Central memory CD8-positive, alpha-beta T cell (primary cell): ENCODE measurements around the gene SGPP2.

Source experiments
- ATAC-seq: fragments of 150-1000 bp; cut with Tn5 transposase; replicated peaks from 2 replicates; pipeline ENCODE4 v1.10.0; 2022; ENCODE audit warnings: mild to moderate bottlenecking, moderate FRiP score, moderate number of reproducible peaks; ENCODE audit not compliant: poor library complexity, severe bottlenecking; ENCODE audit errors: extremely low read depth
- DNase-seq, 2 donors: peaks; one replicate each; pipeline ENCODE4 v3.0.0; 2021; ENCODE audit warnings: low spot score in 2 of 2
- H3K27ac Mint-ChIP-seq: one replicate; pipeline ENCODE4 v1.8.0; 2022; ENCODE audit warnings: low read depth, mild to moderate bottlenecking, moderate library complexity, mixed read lengths
- H3K27me3 Mint-ChIP-seq: one replicate; pipeline ENCODE4 v1.8.0; 2022; ENCODE audit warnings: mixed read lengths
- H3K36me3 Mint-ChIP-seq: one replicate; pipeline ENCODE4 v1.8.0; 2022; ENCODE audit warnings: mild to moderate bottlenecking, moderate library complexity, mixed read lengths; ENCODE audit not compliant: insufficient read depth
- H3K4me1 Mint-ChIP-seq: one replicate; pipeline ENCODE4 v1.8.0; 2022; ENCODE audit warnings: mixed read lengths
- H3K4me3 Mint-ChIP-seq: one replicate; pipeline ENCODE4 v1.8.0; 2022; ENCODE audit warnings: mild to moderate bottlenecking, moderate library complexity, mixed read lengths
- H3K9me3 Mint-ChIP-seq: one replicate; pipeline ENCODE4 v1.8.0; 2022; ENCODE audit warnings: mixed read lengths

Gene SGPP2

GRCh38 chr2:222452422-222452950 is 28.1 kb downstream of the SGPP2 start:
- Mint-ChIP-seq H3K27ac (no peak overlapping the region), H3K36me3 (no peaks in the 10 kb centered on the region), H3K9me3 (no peaks in the 10 kb centered on the region), H3K4me3 (no peak overlapping the region), H3K27me3 (no peaks in the 10 kb centered on the region), H3K4me1 (no peaks in the 10 kb centered on the region)
- DNase-seq (no peak), ATAC-seq (no peak)

- Mint-ChIP-seq H3K27ac (no peak overlapping the region), H3K4me3 (no peak overlapping the region), H3K36me3 (no peaks in the 10 kb centered on the region), H3K9me3 (no peaks in the 10 kb centered on the region), H3K4me1 (no peaks in the 10 kb centered on the region), H3K27me3 (no peaks in the 10 kb centered on the region)
- no peak for ATAC-seq
- no peak for DNase-seq
These were observed 32.2 kb downstream of the SGPP2 start for GRCh38 chr2:222456479-222457077.

GRCh38 chr2:222459983-222460382 is 35.6 kb downstream of the SGPP2 start:
- H3K27ac Mint-ChIP-seq, result no peak overlapping the region
- H3K4me1 Mint-ChIP-seq, result no peaks in the 10 kb centered on the region
- no peaks in the 10 kb centered on the region for H3K27me3 Mint-ChIP-seq
- no peak overlapping the region for H3K4me3 Mint-ChIP-seq
- no peaks in the 10 kb centered on the region for H3K9me3 Mint-ChIP-seq
- ATAC-seq, result no peak
- no peaks in the 10 kb centered on the region for H3K36me3 Mint-ChIP-seq
- no peak for DNase-seq

GRCh38 chr2:222465746-222466145 is 41.4 kb downstream of the SGPP2 start:
- Mint-ChIP-seq H3K4me1 (no peaks in the 10 kb centered on the region), H3K27ac (no peak overlapping the region), H3K9me3 (no peaks in the 10 kb centered on the region), H3K36me3 (no peaks in the 10 kb centered on the region), H3K4me3 (no peak overlapping the region), H3K27me3 (no peaks in the 10 kb centered on the region)
- no peak for DNase-seq
- ATAC-seq, result no peak

- H3K4me3 Mint-ChIP-seq, result no peak overlapping the region
- no peaks in the 10 kb centered on the region for H3K4me1 Mint-ChIP-seq
- no peaks in the 10 kb centered on the region for H3K9me3 Mint-ChIP-seq
- no peaks in the 10 kb centered on the region for H3K36me3 Mint-ChIP-seq
- no peaks in the 10 kb centered on the region for H3K27me3 Mint-ChIP-seq
- ATAC-seq, result no peak
- no peak overlapping the region for H3K27ac Mint-ChIP-seq
- DNase-seq, result no peak
These were observed 44.0 kb downstream of the SGPP2 start for GRCh38 chr2:222468346-222468745.

- H3K9me3 Mint-ChIP-seq, result no peaks in the 10 kb centered on the region
- no peaks in the 10 kb centered on the region for H3K36me3 Mint-ChIP-seq
- DNase-seq (no peak), ATAC-seq (no peak)
- no peaks in the 10 kb centered on the region for H3K4me1 Mint-ChIP-seq
- no peaks in the 10 kb centered on the region for H3K27me3 Mint-ChIP-seq
- no peak overlapping the region for H3K4me3 Mint-ChIP-seq
- H3K27ac Mint-ChIP-seq, result no peak overlapping the region
These were observed 46.6 kb downstream of the SGPP2 start for GRCh38 chr2:222470802-222471468.

- no peak overlapping the region for H3K27ac Mint-ChIP-seq
- no peak overlapping the region for H3K4me3 Mint-ChIP-seq
- H3K9me3 Mint-ChIP-seq, result no peaks in the 10 kb centered on the region
- DNase-seq, result no peak
- H3K27me3 Mint-ChIP-seq, result no peaks in the 10 kb centered on the region
- no peaks in the 10 kb centered on the region for H3K36me3 Mint-ChIP-seq
- no peak for ATAC-seq
- H3K4me1 Mint-ChIP-seq, result no peaks in the 10 kb centered on the region
These were observed 53.7 kb downstream of the SGPP2 start for GRCh38 chr2:222477962-222478608.

- ATAC-seq (no peak), DNase-seq (no peak)
- Mint-ChIP-seq H3K4me3 (no peak overlapping the region), H3K27ac (no peak overlapping the region), H3K36me3 (no peaks in the 10 kb centered on the region), H3K9me3 (no peaks in the 10 kb centered on the region), H3K27me3 (peaks cover 8% of the 10 kb centered on the region), H3K4me1 (no peaks in the 10 kb centered on the region)
These were observed 55.5 kb downstream of the SGPP2 start for GRCh38 chr2:222479859-222480258.

GRCh38 chr2:222480497-222480896 is 56.2 kb downstream of the SGPP2 start:
- H3K27ac Mint-ChIP-seq, result no peak overlapping the region
- no peaks in the 10 kb centered on the region for H3K9me3 Mint-ChIP-seq
- no peaks in the 10 kb centered on the region for H3K4me1 Mint-ChIP-seq
- no peak overlapping the region for H3K4me3 Mint-ChIP-seq
- ATAC-seq (no peak), DNase-seq (no peak)
- no peaks in the 10 kb centered on the region for H3K36me3 Mint-ChIP-seq
- peaks cover 14% of the 10 kb centered on the region for H3K27me3 Mint-ChIP-seq

- DNase-seq (no peak), ATAC-seq (no peak)
- no peaks in the 10 kb centered on the region for H3K4me1 Mint-ChIP-seq
- no peaks in the 10 kb centered on the region for H3K9me3 Mint-ChIP-seq
- H3K27me3 Mint-ChIP-seq, result peaks cover 16% of the 10 kb centered on the region
- no peak overlapping the region for H3K27ac Mint-ChIP-seq
- no peaks in the 10 kb centered on the region for H3K36me3 Mint-ChIP-seq
- no peak overlapping the region for H3K4me3 Mint-ChIP-seq
These were observed 57.6 kb downstream of the SGPP2 start for GRCh38 chr2:222481941-222482340.

- Mint-ChIP-seq H3K36me3 (no peaks in the 10 kb centered on the region), H3K27ac (no peak overlapping the region), H3K4me1 (no peaks in the 10 kb centered on the region), H3K27me3 (peaks cover 16% of the 10 kb centered on the region), H3K4me3 (no peak overlapping the region), H3K9me3 (no peaks in the 10 kb centered on the region)
- ATAC-seq (no peak), DNase-seq (no peak)
These were observed 59.2 kb downstream of the SGPP2 start for GRCh38 chr2:222483513-222484039.

GRCh38 chr2:222485367-222486211 is 61.2 kb downstream of the SGPP2 start:
- Mint-ChIP-seq H3K4me1 (no peaks in the 10 kb centered on the region), H3K4me3 (no peak overlapping the region), H3K9me3 (no peaks in the 10 kb centered on the region), H3K27me3 (peaks cover 16% of the 10 kb centered on the region), H3K27ac (no peak overlapping the region), H3K36me3 (no peaks in the 10 kb centered on the region)
- no peak for ATAC-seq
- no peak for DNase-seq
